Measurements from ENCODE around the gene UEVLD.

UEVLD gene

GRCh38 chr11:18527512-18527911 lies 61.0 kb downstream of the UEVLD start:
- peak overlapping the region; percentile 84 for H3K4me3 ChIP-seq (ENCODE audit: low read depth, low read length)
- TF ChIP-seq, protein P1, sequence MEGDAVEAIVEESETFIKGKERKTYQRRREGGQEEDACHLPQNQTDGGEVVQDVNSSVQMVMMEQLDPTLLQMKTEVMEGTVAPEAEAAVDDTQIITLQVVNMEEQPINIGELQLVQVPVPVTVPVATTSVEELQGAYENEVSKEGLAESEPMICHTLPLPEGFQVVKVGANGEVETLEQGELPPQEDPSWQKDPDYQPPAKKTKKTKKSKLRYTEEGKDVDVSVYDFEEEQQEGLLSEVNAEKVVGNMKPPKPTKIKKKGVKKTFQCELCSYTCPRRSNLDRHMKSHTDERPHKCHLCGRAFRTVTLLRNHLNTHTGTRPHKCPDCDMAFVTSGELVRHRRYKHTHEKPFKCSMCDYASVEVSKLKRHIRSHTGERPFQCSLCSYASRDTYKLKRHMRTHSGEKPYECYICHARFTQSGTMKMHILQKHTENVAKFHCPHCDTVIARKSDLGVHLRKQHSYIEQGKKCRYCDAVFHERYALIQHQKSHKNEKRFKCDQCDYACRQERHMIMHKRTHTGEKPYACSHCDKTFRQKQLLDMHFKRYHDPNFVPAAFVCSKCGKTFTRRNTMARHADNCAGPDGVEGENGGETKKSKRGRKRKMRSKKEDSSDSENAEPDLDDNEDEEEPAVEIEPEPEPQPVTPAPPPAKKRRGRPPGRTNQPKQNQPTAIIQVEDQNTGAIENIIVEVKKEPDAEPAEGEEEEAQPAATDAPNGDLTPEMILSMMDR (IDR thresholded peaks at IDR 0.05; ENCODE audit: control insufficient read depth, extremely low read depth, insufficient read depth) = no peak
- no peak for DNase-seq (ENCODE audit: low read depth)

GRCh38 chr11:18526521-18527296 lies 61.8 kb downstream of the UEVLD start, which contains the start of gene TSG101:
Gene TSG101, minus strand, starts transcription at chr11:18526942. Its CDS starts 126 bp downstream, at chr11:18526816.
- peak within 1 kb of the TSS; percentile 84 for H3K4me3 ChIP-seq (ENCODE audit: low read depth, low read length)
- DNase-seq (ENCODE audit: low read depth) = peak; percentile 82
- TF ChIP-seq, protein P1 (IDR thresholded peaks at IDR 0.05; ENCODE audit: control insufficient read depth, extremely low read depth, insufficient read depth) = no peak

DNA sequence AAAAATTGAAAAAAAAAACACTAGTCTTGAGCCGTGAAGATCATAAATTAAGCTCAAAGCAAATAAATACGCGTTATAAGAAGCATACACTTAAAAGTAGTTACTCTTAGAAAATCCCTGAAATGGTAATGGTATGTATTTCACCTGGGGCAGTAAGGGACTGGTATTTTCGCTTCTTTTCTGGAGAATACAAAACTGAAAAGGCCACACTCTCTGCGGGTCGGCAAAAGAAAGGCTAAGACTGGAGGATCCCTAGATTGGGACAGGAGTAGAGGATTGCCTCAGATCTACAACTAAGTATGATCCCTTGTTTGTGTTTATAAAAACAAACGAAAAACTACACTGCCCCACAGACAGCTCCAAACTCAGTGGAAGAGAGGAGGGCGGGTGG lies 62.4 kb downstream of the UEVLD start:
- TF ChIP-seq, protein P1 (IDR thresholded peaks at IDR 0.05; ENCODE audit: control insufficient read depth, extremely low read depth, insufficient read depth) = no peak
- no peak for DNase-seq (ENCODE audit: low read depth)

GRCh38 chr11:18524248-18524647 lies 64.3 kb downstream of the UEVLD start:
- no peak for DNase-seq (ENCODE audit: low read depth)
- TF ChIP-seq, protein P1 (IDR thresholded peaks at IDR 0.05; ENCODE audit: control insufficient read depth, extremely low read depth, insufficient read depth) = no peak
- H3K4me3 ChIP-seq (ENCODE audit: low read depth, low read length) = no peak overlapping the region

More for the DNA sequence above, 62.4 kb downstream of the UEVLD start:
- peak overlapping the region; percentile 84 for H3K4me3 ChIP-seq (ENCODE audit: low read depth, low read length)

GRCh38 chr11:18523084-18523483 lies 65.5 kb downstream of the UEVLD start:
- TF ChIP-seq, protein P1 (IDR thresholded peaks at IDR 0.05; ENCODE audit: control insufficient read depth, extremely low read depth, insufficient read depth) = no peak
- no peak overlapping the region for H3K4me3 ChIP-seq (ENCODE audit: low read depth, low read length)
- no peak for DNase-seq (ENCODE audit: low read depth)

- no peak overlapping the region for H3K4me3 ChIP-seq (ENCODE audit: low read depth, low read length)
- DNase-seq (ENCODE audit: low read depth) = no peak
- TF ChIP-seq, protein P1 (IDR thresholded peaks at IDR 0.05; ENCODE audit: control insufficient read depth, extremely low read depth, insufficient read depth) = no peak
These were observed 66.1 kb downstream of the UEVLD start for GRCh38 chr11:18522388-18522787.

DNA sequence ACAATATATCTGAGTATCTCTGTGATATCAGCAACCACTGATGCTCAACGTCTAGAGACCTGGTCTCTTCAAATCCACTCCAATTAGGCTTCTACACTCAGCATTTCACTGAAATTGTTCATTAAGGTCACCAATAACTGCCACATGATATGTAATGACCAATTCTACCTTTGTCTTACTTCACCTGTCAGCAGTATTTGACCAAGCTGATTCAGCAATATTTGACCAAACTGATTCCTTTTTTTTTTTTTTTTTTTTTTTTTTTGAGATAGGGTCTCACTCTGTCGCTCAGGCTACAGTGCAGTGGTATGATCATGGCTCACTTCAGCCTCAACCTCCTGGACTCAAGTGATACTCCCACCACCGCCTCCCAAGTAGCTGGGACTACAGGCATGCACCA lies 67.4 kb downstream of the UEVLD start:
- DNase-seq (ENCODE audit: low read depth) = no peak
- TF ChIP-seq, protein P1 (IDR thresholded peaks at IDR 0.05; ENCODE audit: control insufficient read depth, extremely low read depth, insufficient read depth) = no peak
- no peak overlapping the region for H3K4me3 ChIP-seq (ENCODE audit: low read depth, low read length)
